Ovary (tissue), 9 donors: ENCODE measurements around the gene NKD2. TPM values are rescaled to one million over a fixed set of nuclear protein-coding genes. Genes with fewer than 3 reads are reported as not detected.

Experiments
- DNase-seq, 5 donors: peaks; one replicate each; pipeline ENCODE4 v3.0.0-alpha.2; 2019 to 2020
- H3K27ac ChIP-seq, 2 donors: fragments of 200-600 bp; one replicate each; pipeline versions ENCODE4 v1.5.1 to v1.8.0; 2019 to 2022
- H3K27me3 ChIP-seq: fragments of 200-600 bp; one replicate; pipeline ENCODE4 v1.8.0; 2022
- H3K36me3 ChIP-seq: fragments of 200-600 bp; sonication (generic); one replicate; pipeline ENCODE4 v1.5.1; 2019
- H3K4me1 ChIP-seq: one replicate; pipeline ENCODE4 v1.8.1; 2013; ENCODE audit warnings: mild to moderate bottlenecking, moderate library complexity; ENCODE audit not compliant: insufficient read depth
- H3K4me3 ChIP-seq: fragments of 200-600 bp; sonication (generic); one replicate; pipeline ENCODE4 v1.5.1; 2017
- H3K9me3 ChIP-seq, 2 donors: fragments of 200-600 bp in 1 of 2; sonication (generic) in 1 of 2; one replicate each; pipeline versions ENCODE4 v1.5.1 to v1.8.1; 2013 to 2019; ENCODE audit warnings: mild to moderate bottlenecking in 1 of 2, moderate library complexity in 1 of 2
- EP300 ChIP-seq: sonication (generic); formaldehyde crosslinking; IDR thresholded peaks from one replicate; pipeline ENCODE4 v1.6.1; 2017; ENCODE audit warnings: antibody characterized with exemption
- POLR2A ChIP-seq: fragments of 450-650 bp; IDR thresholded peaks from one replicate; pipeline ENCODE4 v1.6.1; 2017; ENCODE audit warnings: antibody characterized with exemption, mild to moderate bottlenecking, moderate library complexity
- WGBS, 3 donors: extraction: QIAGEN DNeasy Blood & Tissue Kit in 1 of 3; methylation state at CpG; one replicate each; pipeline versions ENCODE4 v1.1.5 to v1.1.7; 2013 to 2017; 5-methylcytosine and 5-hydroxymethylcytosine counted together
- intact Hi-C, 4 donors: fragments of 100-400 bp; cut with DNase I; formaldehyde crosslinking; loops; one replicate each; pipeline versions ENCODE4 v1.11.0 to v1.15.1; 2022 to 2023
- polyA plus RNA-seq, 2 donors: library from polyadenylated mRNA; stranded (reverse); fragments of 200-250 nt in 1 of 2; fragments of 350-450 nt in 1 of 2; fragmentation: Illumina TruSeq in 1 of 2; extraction: RNeasy Lipid Tissue Mini Kit (QIAGEN cat#74804) in 1 of 2; gene quantifications; one replicate each; pipeline ENCODE4 v1.2.3, GENCODE V29; 2013 to 2014
- total RNA-seq, 7 donors: library from RNA; depleted of rRNA in 2 of 7; stranded (reverse); fragments of >200 nt in 2 of 7; fragmentation: NEBNext Ultra II Directional in 3 of 7; extraction: Animal tissue kit (Norgen Biotek cat#: 25700) in 3 of 7; gene quantifications; one replicate each; pipeline versions ENCODE4 v1.1.0 to v1.2.4, GENCODE V29; 2016 to 2023
- TF ChIP-seq, protein P1 (sequence below), 3 donors: fragments of 450-650 bp in 2 of 3; fragments of 200-600 bp in 1 of 3; IDR thresholded peaks; one replicate each; pipeline versions ENCODE4 v1.5.1 to v1.8.0; 2016 to 2022; ENCODE audit warnings: antibody characterized with exemption in 3 of 3, mild to moderate bottlenecking in 1 of 3
- donor health status: DM: no; HTN: no; CAD: no; lungs with moderate emphysema.
- donor health status: DM: no; HTN: no; CAD: no.
- donor health status: Bipolar disorder and iron deficiency.
- donor health status: DM: yes; HTN: yes; CAD: no.
- donor health status: DM: no; HTN: no; CAD: no.
- donor health status: DM: yes; HTN: yes; CAD: no.

NKD2 gene
- total and polyA plus RNA-seq, 9 donors, result 0.33 to 17.2 (median 1.4) TPM; not detected in 1

DNA sequence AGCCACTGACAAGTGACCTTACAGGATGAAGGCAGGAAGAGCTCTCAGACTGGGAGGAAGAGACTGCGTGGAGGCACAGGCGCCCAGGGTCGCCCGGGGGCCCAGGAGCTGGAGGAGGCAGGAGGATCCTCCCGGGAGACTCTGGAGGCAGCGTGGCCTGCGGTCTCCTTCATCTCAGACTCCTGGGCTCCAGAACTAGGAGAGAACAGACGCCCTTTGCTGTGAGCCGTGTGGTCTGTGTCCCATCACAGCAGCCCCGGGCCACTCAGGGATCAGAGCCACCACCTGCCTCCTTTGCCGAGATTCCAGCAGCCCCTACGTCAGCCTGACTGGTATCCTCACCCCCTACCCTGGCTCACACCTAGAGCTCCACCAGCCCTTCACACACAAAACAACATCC is 58.1 kb downstream of the NKD2 start:
- H3K36me3 ChIP-seq, result no peaks in the 10 kb centered on the region
- H3K27me3 ChIP-seq, result no peaks in the 10 kb centered on the region
- H3K9me3 ChIP-seq, result no peaks in the 10 kb centered on the region
- WGBS, 3 donors, result 82 to 89% (median 86%) methylated on average over 12 of the region's 12 CpGs
- no peak overlapping the region for H3K27ac ChIP-seq
- H3K4me3 ChIP-seq, result no peak overlapping the region
- intact Hi-C loops, result no loop called here
- no peak for TF ChIP-seq EP300
- TF ChIP-seq, protein P1, sequence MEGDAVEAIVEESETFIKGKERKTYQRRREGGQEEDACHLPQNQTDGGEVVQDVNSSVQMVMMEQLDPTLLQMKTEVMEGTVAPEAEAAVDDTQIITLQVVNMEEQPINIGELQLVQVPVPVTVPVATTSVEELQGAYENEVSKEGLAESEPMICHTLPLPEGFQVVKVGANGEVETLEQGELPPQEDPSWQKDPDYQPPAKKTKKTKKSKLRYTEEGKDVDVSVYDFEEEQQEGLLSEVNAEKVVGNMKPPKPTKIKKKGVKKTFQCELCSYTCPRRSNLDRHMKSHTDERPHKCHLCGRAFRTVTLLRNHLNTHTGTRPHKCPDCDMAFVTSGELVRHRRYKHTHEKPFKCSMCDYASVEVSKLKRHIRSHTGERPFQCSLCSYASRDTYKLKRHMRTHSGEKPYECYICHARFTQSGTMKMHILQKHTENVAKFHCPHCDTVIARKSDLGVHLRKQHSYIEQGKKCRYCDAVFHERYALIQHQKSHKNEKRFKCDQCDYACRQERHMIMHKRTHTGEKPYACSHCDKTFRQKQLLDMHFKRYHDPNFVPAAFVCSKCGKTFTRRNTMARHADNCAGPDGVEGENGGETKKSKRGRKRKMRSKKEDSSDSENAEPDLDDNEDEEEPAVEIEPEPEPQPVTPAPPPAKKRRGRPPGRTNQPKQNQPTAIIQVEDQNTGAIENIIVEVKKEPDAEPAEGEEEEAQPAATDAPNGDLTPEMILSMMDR (IDR thresholded peaks at IDR 0.05), result no peak
- no peak for TF ChIP-seq POLR2A
- no peaks in the 10 kb centered on the region for H3K4me1 ChIP-seq
- DNase-seq, result no peak

- peak in 1 of 5 donors; percentile 21 for DNase-seq
- Histone ChIP-seq H3K36me3 (no peaks in the 10 kb centered on the region), H3K4me3 (no peak overlapping the region), H3K4me1 (no peaks in the 10 kb centered on the region), H3K27me3 (no peaks in the 10 kb centered on the region), H3K9me3 (no peaks in the 10 kb centered on the region), H3K27ac (no peak overlapping the region)
- TF ChIP-seq, protein P1 (IDR thresholded peaks at IDR 0.05), result no peak
- no peak for TF ChIP-seq EP300
- no peak for TF ChIP-seq POLR2A
- 86% methylated on average over 45 of the region's 45 CpGs for WGBS, 3 donors
- intact Hi-C loops, result no loop called here
These were observed 58.8 kb downstream of the NKD2 start for GRCh38 chr5:1067141-1068121.

DNA sequence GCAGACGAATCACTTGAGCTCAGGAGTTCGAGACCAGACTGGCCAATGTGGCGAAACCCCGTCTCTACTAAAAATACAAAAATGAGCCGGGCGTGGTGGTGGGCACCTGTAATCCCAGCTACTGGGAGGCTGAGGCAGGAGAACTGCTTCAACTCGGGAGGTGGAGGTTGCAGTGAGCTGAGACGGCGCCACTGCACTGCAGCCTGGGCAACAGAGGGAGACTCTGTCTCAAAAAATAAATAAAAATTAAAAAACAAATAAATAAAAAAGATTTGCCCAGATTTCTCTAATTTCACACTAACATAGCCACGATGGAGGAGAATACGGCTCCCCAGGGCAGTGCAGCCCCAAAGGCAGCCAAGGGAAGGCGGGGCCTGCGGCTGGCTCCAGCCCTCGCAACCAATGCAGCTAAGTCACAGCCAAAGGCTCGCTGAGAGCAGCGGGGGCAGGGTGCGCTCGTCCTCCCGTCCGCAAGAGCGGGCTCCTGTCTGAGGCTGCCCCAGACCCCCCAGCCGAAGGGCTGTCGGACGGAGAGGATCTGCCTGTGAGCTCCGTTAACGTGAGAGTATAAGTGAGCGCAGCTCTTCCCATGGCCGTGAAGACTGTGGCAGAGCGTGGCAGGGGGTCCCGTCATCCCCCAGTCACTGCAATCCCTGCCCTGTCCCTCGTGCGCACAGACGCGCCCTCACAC is 59.7 kb downstream of the NKD2 start:
- H3K9me3 ChIP-seq, result no peaks in the 10 kb centered on the region
- H3K36me3 ChIP-seq, result no peaks in the 10 kb centered on the region
- intact Hi-C loops, result no loop called here
- H3K4me1 ChIP-seq, result no peaks in the 10 kb centered on the region
- DNase-seq, result no peak
- no peak overlapping the region for H3K27ac ChIP-seq
- no peaks in the 10 kb centered on the region for H3K27me3 ChIP-seq
- WGBS, 3 donors, result 90 to 92% (median 91%) methylated on average over 34 of the region's 34 CpGs
- TF ChIP-seq, protein P1 (IDR thresholded peaks at IDR 0.05), result no peak
- TF ChIP-seq POLR2A (no peak), EP300 (no peak)
- no peak overlapping the region for H3K4me3 ChIP-seq

DNA sequence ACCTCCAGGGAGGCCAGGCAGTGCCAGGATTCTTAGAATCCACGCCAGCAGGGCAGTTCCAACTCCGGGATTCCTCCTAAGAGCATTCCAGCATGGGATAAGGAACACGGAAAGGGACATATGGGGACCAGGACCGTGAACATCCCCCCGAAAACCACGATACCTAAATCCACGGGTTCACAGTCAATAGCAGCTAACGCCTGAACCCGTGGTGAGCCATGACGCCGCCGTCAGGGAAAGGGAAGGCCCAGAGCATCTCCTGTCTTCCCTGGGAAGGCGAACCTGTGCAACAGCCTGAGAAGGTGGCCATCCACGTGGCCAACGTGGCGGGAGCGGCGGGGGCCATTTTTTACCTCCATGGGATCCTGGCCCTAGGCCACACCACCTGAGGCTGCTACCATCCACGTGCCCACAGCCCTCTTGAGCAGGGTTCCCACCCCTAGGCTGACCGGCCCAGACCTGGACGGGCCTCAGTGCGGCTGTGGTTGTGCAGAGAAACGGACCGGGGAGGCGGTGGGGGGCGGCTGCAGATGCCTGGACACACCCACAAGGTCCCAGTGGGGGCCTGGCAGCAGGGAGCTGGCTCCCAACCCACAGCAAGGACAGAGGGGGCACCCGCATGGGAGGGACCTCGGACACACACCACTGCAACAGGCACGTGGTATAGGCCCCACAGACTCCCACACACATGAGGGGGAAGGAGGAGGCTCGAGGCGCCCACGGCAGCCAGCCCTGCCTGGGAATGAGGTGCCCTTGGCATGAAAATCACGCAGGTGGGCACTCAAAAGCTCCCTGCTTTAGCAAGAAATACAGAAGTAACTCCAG is 60.5 kb downstream of the NKD2 start:
- TF ChIP-seq, protein P1 (IDR thresholded peaks at IDR 0.05), result no peak
- TF ChIP-seq POLR2A (no peak), EP300 (no peak)
- intact Hi-C loops, result no loop called here
- no peaks in the 10 kb centered on the region for H3K4me1 ChIP-seq
- H3K27ac ChIP-seq, result no peak overlapping the region
- DNase-seq, result no peak
- H3K4me3 ChIP-seq, result no peak overlapping the region
- H3K9me3 ChIP-seq, result no peaks in the 10 kb centered on the region
- no peaks in the 10 kb centered on the region for H3K27me3 ChIP-seq
- H3K36me3 ChIP-seq, result no peaks in the 10 kb centered on the region
- 90 to 93% (median 93%) methylated on average over 33 of the region's 33 CpGs for WGBS, 3 donors
